Measurements from ENCODE around the gene SLCO4A1.

Gene SLCO4A1

GRCh38 chr20:62606016-62606415, 36.3 kb upstream of the SLCO4A1 start:
- H3K4me3 ChIP-seq (ENCODE audit: low read depth, low read length): no peak overlapping the region
- ChIA-PET POLR2A (no interaction called here), CTCF (interaction anchor here (2.8 kb wide), 1 partner anchor 11 kb away, joined by 15 read pairs; no protein-coding TSS in a partner anchor)
- DNase-seq (ENCODE audit: low read depth, low spot score): no peak
- no peak for TF ChIP-seq CTCF (IDR thresholded peaks at IDR 0.05; ENCODE audit: insufficient read depth, low read length, missing control alignments)

DNA sequence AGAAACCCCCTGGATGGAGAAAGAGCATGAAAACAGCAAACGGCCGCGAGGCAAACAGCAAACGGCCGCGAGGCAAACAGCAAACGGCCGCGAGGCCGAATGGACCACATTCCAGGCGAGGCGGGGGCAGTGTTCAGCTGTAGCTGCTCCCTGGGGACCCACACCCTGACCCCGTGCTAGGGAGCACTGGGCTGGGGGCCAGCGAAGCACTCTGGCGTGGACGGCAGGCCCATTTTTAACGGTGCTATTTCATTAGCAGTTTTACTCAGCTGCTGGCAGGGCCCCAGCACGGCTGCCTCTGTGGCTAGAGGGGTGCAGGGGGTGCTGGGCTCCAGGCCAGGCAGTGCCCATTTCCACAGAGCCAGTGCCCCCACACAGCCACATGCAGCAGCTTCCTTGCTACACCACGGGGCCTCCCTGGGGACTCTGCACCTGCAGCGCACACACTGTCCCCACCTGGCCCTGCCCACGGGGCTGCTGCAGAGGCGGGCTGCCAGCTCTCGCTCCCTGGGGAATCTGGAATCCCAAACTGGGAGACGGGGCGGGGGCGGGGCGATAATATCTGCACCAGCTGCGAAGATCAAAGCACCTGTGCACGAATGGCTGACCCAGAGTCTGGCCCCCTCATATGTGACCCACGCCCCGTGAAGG, 35.6 kb upstream of the SLCO4A1 start:
- TF ChIP-seq CTCF (IDR thresholded peaks at IDR 0.05; ENCODE audit: insufficient read depth, low read length, missing control alignments): no peak
- POLR2A ChIA-PET: no interaction called here
- no peak for DNase-seq (ENCODE audit: low read depth, low spot score)
- CTCF ChIA-PET: interaction anchor here (2.8 kb wide), 1 partner anchor 10 kb away, joined by 15 read pairs; no protein-coding TSS in a partner anchor
- no peak overlapping the region for H3K4me3 ChIP-seq (ENCODE audit: low read depth, low read length)

DNA sequence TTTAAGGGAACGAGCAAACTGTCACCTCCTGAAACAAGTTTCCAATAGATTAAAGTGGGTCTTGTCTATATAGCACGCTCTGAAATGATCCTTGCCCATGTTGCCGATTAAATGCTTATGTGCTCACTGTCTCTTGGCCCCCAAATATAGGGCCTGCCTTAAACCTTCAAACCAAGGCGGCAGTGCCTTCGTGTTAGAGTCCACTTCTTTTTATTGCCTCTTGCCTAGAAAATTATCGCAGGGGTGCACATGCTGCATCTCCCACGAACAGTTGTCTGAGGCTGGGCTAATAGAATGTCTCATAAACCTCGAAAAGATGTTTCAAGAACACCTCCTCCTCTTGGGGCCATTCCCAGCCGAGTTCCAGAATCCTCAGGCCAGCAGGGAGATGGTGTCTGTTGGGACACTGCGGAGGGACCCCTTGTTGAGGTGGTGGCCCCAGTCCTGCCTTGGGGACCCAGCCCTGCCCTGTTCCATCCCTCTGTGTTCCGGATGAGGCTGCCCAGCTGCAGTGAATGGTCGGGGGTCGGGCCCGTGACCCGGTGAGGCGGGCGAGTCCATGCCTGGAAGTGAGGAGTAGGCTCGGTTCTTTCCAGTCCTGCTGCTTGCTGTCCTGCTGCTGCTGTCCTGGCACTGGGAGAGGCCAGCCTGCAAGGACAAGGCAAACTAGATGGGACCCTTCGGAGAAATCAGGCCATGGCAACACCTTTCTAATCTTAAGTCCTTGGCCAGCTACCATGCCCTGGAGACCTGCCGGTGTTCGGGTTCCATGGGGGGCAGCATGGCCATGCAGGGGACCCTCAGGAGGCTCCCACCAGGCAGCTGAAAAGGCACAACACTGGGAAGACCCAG, 34.7 kb upstream of the SLCO4A1 start:
- no peak overlapping the region for H3K4me3 ChIP-seq (ENCODE audit: low read depth, low read length)
- ChIA-PET CTCF (interaction anchor here (2.8 kb wide), 1 partner anchor 9 kb away, joined by 15 read pairs; no protein-coding TSS in a partner anchor), POLR2A (no interaction called here)
- no peak for TF ChIP-seq CTCF (IDR thresholded peaks at IDR 0.05; ENCODE audit: insufficient read depth, low read length, missing control alignments)
- DNase-seq (ENCODE audit: low read depth, low spot score): no peak

DNA sequence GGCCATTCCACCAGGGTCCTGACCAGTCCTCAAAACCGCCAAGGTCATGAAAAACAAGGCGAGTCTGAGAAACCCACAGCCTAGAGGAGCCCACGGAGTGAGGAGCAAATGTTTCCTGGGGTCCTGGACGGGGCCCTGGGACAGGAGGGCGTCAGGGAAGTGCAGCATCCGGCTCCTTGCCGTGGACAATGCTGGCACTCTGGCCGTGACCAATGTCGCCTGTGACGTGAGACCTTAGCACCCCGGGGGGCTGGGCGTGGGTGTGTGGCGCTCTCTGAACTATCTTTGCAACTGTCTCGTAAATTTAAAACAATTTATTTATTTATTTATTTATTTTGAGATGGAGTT, 34.1 kb upstream of the SLCO4A1 start:
- no peak for TF ChIP-seq CTCF (IDR thresholded peaks at IDR 0.05; ENCODE audit: insufficient read depth, low read length, missing control alignments)
- ChIA-PET POLR2A (no interaction called here), CTCF (no interaction called here)
- DNase-seq (ENCODE audit: low read depth, low spot score): no peak
- no peak overlapping the region for H3K4me3 ChIP-seq (ENCODE audit: low read depth, low read length)

DNA sequence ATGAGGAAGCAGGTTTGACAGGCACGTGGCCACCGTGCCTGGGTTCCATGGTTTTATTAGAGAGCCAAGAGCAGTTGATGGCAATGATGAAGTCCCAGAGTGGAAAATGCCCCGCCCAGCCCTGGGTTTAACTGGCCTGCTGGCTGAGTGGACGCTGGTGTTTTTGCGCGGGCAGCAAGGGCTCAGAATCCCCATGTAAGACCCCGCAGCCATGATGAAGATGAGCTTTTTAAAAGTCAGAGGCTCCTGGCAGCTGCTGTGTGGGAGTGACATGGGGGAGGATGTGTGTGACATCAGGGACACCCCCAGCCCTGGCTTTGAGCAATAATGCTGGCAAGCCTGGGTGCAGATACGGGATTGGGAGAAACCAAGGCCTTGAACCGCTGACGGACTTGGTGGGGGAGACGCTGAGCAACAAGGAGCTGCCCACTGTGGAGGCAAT, 33.0 kb upstream of the SLCO4A1 start:
- POLR2A ChIA-PET: no interaction called here
- no peak overlapping the region for H3K4me3 ChIP-seq (ENCODE audit: low read depth, low read length)
- no peak for DNase-seq (ENCODE audit: low read depth, low spot score)
- CTCF ChIA-PET: interaction anchor here (1.9 kb wide), 1 partner anchor 10 kb away, joined by 7 read pairs; no protein-coding TSS in a partner anchor
- no peak for TF ChIP-seq CTCF (IDR thresholded peaks at IDR 0.05; ENCODE audit: insufficient read depth, low read length, missing control alignments)
